Measurements from ENCODE around the gene DDX25.

DNA sequence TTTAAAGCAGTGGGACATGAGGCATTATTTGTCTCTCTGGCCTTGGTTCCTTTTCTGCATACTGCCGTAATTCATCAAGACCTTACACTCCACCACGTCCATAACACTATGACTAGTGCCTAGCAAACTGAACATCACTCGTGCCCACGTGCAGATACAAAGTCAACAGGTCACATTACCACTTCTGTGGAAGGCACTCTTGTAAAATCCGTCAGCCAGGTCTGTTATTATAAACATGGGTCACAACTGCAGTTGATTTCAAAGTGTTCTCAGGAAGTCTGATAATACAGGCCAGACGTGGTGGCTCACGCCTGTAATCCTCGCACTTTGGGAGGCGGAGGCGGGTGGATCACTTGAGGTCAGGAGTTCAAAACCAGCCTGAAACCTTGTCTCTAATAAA, 55.6 kb downstream of the DDX25 start:
- TF ChIP-seq, protein P1, sequence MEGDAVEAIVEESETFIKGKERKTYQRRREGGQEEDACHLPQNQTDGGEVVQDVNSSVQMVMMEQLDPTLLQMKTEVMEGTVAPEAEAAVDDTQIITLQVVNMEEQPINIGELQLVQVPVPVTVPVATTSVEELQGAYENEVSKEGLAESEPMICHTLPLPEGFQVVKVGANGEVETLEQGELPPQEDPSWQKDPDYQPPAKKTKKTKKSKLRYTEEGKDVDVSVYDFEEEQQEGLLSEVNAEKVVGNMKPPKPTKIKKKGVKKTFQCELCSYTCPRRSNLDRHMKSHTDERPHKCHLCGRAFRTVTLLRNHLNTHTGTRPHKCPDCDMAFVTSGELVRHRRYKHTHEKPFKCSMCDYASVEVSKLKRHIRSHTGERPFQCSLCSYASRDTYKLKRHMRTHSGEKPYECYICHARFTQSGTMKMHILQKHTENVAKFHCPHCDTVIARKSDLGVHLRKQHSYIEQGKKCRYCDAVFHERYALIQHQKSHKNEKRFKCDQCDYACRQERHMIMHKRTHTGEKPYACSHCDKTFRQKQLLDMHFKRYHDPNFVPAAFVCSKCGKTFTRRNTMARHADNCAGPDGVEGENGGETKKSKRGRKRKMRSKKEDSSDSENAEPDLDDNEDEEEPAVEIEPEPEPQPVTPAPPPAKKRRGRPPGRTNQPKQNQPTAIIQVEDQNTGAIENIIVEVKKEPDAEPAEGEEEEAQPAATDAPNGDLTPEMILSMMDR (IDR thresholded peaks at IDR 0.05) = no peak
- no peak for TF ChIP-seq POLR2AphosphoS5 (IDR thresholded peaks at IDR 0.05)
- TF ChIP-seq POLR2A (IDR thresholded peaks at IDR 0.05) = no peak
